EL (cell line): ENCODE measurements around the gene CDC73.
"Not testable (repeated sequence)": the region's sequence is repeated elsewhere in the genome, so short reads cannot be mapped to it uniquely, and the experiment has no call there.

ENCODE experiments used
- DNase-seq: peaks from one replicate; pipeline ENCODE4 v3.0.0-alpha.2; 2016

CDC73 gene

DNA sequence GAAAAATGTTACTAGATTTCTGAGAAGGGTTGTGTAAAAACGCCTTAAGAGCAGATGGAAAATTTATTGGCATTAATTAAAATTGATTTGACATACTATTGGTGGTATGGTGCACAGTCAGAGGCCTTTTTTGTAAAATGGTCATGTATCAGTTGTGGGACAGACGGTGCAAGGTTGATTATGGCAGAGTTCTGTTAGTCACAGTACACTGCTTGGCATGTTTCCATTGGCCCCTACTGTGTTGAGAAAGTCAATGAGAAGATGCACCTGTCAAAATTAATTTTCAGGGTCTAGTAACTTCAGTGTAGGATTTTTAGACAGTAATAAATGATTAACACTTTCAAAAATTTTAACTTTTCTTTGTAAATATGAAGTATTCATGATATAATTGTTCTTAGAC, 60.2 kb downstream of the CDC73 start:
- peak; percentile 9 for DNase-seq

DNA sequence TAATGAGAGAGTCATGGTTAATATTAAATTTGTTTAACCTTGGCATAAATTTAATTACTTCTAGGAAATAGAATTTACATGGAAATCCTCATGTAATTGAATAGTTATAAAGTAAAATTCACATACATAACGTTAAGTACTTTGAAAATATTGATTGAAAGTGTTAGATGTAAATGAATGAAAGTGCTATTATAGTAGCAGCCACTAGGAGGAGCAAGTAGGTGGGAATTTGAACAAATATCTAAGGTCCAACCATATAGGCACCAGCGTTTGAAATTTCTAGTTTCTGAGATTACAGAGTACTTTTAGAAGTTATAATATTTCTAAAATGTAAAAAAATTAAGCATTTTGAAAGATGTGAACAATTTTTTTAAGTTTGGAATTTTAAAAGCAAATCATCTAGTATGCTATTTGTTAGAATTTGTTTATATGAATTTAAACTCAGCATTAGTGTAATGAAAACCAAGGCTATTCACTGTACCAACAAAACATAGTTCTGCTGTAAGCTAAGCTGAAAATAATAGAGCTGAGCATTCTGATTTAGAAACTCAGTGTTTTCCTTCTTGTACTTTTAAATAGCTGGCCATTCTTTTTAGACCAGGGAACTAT, 61.3 kb downstream of the CDC73 start:
- peak; percentile 58 for DNase-seq

DNA sequence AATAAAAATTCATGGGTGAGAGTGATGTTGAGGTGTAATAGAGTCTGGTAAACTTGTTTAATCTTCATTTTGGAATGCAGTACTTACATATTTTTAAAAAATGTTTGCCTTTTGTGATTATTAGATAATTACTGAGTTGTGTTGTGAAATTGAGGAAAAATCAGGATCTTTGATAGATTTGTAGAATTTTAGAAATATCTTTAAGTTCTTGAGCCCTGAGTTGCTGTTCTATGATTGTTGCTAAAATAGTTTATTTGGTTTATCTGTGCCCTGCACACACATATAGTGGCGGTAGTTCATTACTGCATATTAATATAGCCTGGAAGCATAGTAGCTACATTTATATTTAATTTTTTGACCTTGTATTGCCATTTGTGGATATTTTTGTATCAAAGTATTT, 62.9 kb downstream of the CDC73 start:
- DNase-seq, result no peak

DNA sequence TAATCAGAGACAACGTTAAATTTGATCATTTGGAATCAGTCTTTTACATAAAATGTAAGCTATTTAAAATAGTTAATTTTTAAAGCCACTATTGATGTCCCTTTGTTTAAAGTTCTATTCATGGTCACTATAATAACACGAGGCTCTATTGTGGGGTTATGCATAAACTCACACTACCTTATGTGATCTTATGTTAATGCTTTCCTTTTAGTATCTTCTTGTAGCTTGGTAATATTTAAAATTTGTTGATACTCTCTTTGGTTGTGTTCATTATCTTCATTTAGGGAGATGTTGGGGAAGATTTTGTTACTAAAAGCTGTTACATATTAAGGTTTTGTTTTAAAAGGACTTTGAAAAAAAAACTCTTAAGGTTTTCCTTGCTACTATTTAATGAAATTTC, 63.4 kb downstream of the CDC73 start:
- DNase-seq, result no peak

DNA sequence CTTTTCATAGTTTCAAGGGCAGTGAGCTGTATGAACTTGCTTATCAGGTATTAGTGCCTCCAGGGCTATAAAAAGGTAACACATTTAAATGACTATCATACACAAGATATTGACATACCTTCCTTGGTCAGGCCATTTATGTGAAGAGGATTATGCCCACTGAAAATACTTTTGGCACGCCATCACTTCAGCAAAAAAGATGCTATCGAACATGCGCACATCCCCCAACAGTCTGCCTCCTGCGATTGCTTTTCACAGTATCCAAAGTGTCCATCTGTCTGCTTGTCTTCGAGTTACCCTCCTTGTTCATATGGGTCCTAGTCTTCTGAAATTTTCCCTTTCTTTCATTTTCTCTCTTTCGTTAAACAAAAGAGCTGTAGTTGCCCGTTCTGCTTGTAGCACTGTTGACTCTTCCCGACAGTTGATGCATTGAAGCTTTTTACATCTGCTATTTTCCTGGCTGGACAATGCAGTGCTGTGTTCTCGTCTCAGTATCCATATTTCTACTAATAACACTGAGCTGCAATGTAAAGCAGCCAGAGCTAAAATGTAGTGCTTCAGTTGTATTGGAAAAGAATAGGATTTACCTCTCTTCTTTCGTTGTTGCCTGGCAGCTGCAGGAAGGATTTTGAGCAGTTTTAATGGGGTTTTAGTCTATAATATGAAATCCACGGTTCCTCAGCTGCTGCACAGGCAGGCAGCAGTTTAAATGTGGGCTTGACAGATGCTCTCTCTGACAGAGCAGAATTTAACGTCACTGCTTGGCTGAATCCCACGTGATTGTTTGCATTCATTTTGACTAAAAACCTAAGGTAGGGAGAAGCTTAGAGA, 64.3 kb downstream of the CDC73 start, which contains the start of gene B3GALT2:
TSS of gene B3GALT2 (minus strand) at position 713 of the 831 bp plus-strand sequence. CDS start 5,051 bp downstream, outside the sequence.
- DNase-seq, result peak; percentile 52

DNA sequence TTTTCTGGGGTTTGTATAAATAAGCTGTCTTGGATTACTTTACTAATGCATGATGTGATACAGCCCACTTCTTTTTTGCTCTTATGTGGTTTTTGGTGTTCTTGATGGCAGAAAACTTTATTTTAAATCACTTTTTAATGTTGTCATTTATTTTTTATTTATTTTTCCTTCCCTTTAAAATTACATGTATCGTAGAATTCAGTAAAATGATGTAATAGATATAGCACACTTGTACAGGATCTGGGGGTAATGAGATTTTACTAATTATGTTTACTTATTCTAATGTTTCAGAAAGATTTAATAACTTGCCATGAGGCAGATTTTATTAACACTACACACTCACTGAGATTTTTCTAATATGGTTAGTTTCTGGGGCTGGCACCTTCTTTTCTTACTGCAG, 65.3 kb downstream of the CDC73 start:
- DNase-seq, result no peak

DNA sequence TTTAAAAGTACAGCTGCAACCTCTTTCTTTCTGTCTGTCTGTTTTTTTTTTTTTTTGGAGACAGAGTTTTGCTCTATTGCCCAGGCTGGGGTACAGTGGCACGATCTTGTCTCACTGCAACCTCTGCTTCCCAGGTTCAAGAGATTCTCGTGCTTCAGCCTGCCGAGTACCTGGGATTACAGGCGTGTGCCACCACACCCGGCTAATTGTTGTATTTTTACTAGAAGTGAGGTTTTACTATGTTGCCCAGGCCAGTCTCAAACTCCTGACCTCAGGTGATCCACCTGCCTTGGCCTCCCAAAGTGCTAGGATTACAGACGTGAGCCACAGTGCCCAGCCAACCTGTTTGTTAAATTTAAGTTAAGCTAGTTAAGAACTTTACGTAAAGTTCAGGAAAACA, 67.1 kb downstream of the CDC73 start:
- not testable (repeated sequence) for DNase-seq

DNA sequence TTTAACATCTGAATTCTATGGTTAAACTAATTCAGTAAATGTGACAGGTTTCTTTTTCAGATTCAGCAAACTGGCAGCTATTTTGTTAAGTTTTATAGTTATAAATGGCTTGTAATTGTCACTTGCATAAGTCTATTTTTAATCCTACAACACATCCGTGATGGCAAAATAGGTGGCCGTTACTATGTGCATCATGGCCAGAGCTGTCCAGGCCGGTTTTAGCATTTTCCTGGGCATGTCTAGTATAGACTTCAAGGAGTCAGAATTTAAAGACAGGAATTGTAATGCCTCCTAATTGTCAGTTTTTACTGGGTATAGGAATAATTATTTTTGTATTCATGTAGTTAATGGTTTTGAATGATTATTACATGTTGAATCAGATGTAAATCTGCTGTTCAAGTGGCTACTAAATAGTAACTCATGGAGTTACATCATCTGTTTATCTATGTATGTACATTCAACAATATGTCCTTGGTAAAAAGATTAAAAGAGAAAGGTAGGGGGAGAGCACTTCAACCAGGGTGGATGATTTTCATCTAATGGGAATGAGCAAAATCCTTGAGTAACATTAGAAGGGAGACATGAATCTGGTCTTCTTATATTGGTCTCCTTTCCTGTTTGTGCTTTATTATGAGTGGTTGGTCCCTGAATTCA, 67.7 kb downstream of the CDC73 start:
- DNase-seq, result no peak

DNA sequence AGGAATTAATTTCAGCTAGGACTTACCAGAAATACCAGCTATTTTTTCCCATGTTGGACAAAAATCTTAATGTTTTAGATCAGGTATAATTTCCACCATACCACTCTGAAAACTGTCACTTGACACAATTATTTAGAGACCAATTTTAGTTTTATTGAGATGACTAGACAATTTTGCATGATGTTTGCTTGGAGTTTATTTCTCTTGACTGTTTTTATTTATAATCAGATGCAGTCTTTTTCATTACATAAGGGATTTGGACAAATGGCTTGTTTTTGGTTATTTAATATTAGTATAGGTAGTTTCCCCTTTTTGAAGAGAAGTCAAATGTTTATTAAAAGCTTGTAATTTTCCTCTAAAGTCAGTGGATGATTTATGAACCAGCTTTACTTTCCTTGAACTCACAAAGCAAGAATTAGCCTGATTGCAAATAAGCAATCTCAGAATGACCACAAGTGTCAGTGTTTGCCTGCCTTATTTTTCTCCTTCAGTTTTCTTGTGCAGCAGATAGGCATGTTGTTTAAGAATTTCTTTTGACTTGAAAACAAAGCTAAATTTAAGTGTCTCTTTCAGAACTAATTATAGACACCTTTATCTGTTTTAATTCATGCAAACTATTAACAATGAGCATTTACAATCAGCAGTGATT, 68.4 kb downstream of the CDC73 start:
- DNase-seq, result peak; percentile 7

DNA sequence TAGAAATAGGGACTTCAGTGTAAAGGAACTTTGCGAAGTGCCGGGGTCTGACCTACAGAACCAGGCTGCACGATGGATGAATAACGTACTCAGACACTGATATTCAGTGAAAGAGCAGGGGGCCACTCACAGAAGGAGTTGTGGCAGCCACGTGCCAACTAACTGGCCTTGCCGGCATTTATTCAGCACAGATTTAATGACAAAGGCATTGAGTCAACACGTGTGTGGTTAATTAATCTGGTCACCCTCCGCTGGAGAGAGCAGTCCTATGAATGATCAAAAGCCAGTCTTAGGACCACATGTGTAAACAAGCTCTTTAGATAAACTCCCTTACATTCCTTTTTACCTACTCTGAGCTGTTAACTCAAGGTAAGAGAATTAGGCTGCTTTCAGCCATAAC, 70.8 kb downstream of the CDC73 start:
- no peak for DNase-seq

DNA sequence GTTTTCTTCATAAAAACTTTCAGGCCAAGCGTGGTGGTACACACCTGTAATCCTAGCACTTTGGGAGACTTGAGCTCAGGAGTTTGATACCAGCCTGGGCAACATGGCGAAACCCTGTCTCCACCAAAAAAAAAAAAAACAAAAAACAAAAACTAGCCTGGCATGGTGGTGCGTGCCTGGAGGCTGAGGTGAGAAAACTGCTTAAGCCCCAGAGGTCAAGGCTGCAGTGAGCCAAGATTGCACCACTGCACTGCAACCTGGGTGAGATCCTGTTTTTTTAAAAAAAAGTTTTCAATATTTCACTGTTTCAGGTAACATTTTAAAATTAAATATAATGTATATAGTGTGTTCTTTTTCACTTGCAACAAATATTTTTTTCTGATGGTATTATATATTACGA, 78.1 kb downstream of the CDC73 start:
- DNase-seq, result no peak

DNA sequence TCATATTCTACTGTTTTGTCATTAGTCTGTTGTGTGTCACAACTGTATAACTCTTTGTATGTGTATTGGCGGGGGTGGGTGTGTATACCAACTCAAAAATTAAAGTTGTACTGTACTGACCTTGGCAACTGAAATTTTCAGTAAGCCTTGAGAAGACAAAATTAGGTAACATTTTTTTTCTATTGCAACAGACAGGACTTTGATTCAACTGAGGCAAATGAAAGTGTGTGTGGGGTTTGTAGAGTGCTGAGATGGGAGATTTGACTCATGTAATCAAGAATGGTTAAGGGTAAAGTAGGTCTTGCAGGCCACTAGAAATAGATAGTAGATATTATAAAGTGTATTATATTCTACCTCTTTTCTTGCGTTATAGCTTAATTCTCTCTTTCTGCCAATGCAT, 79.2 kb downstream of the CDC73 start:
- DNase-seq, result no peak

DNA sequence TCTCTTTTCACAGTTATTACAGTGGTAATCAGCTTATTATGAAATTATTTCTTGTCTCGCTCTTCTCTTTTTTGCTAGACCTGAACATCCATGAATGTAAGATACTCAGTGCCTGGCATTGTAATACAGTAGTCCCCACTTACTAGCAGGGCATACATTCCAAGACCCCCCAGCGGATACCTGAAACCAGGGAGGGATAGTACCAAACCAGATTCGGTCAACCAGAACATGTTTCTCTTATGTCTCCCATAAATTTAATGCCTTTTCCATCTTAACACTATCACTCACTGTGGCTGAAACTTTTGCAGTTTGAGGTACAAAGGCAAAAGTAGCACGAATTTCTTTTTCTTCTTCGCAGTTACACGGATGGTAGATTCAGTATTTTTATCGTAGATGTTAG, 89.2 kb downstream of the CDC73 start:
- no peak for DNase-seq

DNA sequence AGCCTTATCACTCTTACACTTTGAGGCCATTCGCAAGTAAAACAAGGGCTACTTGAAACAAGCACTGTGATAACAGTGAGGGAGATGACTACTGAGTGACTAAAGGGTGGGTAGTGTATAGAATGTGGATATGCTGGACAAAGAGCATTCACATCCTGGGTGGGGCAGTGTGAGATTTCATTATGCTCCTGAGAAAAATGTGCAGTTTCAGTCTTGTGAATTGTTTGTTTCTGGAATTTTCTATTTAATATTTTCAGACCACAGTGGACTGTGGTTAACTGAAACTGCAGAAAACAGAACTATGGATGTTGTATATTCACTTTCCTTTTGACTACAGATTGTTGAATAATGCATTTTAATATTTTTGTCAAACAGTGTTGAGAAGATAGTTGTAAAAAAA, 89.7 kb downstream of the CDC73 start:
- peak; percentile 84 for DNase-seq

DNA sequence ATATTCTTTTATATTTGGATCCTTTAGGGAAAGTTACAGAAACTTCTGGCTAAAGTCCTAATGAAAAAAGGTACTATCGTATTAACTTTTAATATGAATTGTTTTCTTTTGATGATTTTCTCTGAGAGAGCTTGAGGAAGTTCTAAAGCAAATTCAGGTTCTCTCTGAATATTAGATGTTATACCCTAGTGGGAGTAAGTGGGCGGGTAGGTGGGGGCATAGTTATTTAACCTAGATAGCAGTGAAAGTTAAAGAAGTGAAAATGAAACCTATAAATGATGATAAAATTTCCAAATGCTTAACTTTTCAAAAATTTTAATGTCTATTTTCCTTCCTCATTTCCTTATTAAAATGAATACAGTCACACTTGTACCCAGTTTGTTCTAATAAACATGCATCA, 90.8 kb downstream of the CDC73 start:
- DNase-seq, result no peak

DNA sequence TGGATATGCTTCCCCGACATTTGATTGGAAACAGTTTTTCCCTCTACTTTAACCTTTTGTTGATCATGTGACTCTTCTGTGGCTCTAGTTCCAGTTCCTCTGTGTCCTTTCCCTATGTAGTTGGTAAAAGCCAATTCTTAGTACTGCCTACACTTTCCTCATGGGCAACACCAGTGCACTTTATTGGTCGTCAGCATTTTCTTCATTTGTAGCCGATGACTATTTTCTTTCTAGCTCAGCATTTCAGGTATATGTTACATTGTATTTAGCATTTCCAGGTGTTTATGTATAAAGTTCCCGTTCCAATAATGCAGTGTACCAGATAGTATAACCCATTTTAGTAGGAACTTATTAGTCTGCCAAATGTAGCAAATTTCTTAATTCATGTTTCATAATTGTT, 92.2 kb downstream of the CDC73 start:
- no peak for DNase-seq

DNA sequence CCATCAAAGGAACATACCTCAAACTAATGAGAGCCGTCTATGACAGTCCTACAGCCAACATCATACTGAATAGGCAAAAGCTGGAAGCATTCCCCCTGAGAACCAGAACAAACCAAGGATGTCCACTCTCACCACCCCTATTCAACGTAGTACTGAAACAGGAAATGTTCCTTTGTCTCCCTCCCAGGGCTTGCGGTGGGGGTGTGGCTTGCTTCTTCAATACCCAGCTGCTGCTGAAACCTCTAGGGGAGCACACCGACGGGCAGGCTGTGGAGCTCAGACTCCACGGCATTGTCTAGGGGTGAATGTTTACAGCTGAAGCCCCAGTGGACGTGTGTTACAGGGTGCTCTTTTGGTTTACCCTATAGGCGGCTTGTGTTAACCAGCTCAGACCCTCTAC, 95.1 kb downstream of the CDC73 start:
- DNase-seq, result no peak

DNA sequence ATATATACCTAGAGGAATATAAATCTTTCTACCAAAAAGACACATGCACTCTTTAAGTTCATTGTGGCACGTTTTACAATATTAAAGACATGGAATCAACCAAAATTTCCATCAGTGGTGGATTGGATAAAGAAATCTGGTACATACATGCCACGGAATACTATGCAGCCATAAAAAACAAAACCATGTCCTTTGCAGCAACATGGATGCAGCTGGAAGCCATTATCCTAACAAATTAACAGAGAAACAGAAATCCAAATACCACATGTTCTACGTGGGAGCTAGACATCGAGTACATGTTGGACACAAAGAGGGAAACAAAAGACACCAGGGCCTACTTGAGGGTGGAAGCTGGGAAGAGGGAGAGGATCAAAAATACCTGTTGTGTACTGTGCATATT, 97.6 kb downstream of the CDC73 start:
- DNase-seq, result no peak

DNA sequence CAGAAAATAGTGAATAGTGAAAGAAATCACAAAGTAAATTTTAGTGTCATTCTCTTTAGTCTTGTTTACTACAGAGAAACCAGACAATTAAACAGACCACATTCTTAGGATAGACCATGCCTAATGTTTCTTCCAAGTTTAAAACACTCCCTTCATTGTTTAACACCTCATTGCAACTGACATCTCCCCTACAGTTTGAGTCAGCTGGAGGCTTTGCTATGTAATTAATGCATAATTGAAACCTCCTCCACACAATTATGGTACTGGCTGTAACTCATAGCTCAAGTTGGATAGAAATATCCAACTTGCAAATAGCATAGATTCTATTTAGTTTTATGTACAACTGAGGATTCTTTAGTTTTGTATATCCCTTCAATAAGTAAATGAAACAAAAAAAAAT, 99.8 kb downstream of the CDC73 start:
- no peak for DNase-seq

DNA sequence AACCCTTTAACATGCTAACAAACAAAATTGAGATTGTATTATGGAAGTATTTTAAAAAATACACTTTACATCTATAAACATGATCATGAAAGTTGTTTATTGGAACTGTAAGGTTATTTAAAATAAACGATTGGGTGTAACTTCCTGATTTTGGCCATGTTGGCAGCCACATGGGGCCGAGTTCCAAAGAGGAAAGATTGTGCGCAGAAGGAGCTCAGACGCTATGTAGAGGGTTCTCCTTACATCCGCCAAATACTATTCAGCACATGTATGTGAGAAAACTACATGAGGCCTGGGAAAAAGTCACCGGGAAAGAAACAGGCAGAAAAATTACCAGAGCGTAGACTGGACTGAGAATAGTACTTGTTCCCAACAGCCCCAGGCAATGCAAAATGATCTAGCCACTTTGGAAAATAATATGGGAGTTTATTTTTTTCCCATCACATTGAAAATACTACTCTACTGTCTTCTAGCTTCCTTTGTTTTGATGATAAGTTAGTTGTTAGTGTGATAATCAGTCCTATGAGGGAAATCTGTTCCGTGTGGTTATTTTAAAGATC, 100.3 kb downstream of the CDC73 start:
- DNase-seq, result no peak

DNA sequence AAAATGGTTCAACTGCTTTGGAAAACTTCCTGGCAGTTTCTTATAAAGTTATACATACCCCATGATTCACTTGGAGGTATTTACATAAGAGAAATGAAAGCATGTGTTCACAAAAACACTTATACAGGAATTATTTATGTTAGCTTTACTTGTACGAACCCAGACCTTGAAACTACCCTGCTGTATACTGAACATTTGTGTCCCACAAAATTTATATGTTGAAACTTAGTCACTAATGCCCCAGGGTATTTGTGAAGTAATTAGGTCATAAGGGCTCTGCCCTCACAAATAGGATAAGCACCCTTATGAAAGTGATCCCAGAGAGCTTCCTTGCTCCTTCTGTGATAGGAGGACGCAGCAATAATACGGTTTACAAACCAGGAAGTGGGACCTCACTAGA, 107.3 kb downstream of the CDC73 start:
- DNase-seq, result peak; percentile 40

DNA sequence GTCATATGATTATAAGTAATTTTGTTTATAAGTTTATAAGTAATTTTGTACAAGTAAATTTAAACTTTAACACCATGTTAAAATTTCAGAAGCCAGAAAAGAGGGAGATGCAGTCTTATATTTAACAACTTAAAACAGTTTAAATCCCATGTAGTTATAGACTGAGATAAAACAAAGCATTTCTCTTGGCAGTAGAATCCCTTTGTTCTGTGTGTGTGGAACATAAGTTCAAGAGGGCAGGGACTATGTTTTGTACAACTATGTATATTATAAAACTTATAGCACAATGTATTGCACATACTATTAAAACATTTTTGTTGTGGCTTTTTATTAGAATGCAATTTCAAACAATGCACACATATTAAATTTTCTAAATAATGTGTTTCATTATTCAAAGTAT, 109.3 kb downstream of the CDC73 start:
- DNase-seq, result not testable (repeated sequence)

DNA sequence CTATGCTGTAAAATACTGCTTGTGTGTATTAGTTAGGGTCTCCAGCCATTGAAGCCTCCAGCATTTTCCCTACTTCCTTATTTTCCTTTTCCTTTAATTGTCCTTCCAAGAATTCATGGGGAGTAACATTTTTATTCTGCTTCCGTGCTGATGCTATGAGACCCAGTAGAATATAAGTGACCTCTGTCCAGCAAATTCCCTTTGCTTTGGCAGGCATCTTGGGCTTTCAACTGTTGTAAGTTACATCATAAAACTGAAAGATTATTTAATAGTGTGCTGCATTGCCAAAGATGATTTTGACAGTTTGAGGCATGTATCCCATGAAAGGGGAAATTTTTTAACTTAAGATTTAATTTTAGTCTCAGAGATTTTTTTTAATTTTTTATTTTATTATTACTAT, 112.7 kb downstream of the CDC73 start:
- no peak for DNase-seq
